Measurements from ENCODE around the gene PADI2. TPM values are rescaled to one million over a fixed set of nuclear protein-coding genes. Genes with fewer than 3 reads are reported as not detected.

The PADI2 gene
- total and polyA plus RNA-seq, 9 of the 15 experiments (the other 6 are each of a cell fraction or from before 2014, with no cell fraction given): 0.01 to 0.11 (median 0.01) TPM; not detected in 5

DNA sequence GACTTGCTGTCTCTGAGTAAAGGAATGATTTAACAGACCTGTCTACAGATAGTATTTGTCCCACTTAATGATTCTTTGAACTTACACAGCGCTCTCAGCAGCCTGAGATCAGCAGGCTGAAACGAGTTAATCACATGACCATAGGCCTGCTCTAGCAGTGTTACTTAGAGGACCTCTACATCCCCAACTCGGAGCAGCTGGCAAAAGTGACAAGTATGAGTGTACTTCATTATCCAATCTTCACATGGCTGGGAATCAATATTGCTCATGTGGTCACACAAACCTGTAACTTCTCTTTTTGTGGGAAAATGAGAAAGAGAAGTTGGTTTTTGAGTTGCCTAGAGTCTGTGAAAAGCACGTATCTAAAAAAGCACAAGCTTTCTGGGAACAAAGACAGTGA, 96.1 kb downstream of the PADI2 start:
- no peak overlapping the region for H3K9ac ChIP-seq (ENCODE audit: insufficient read depth in 1 of 2, low read depth in 2 of 2, low read length in 2 of 2)
- DNase-seq (ENCODE audit: extremely low read depth in 1 of 4, low spot score in 3 of 4): no peak
- H3K4me3 ChIP-seq: no peak overlapping the region
- 58% methylated on average over 4 of the region's 4 CpGs for WGBS (ENCODE audit: insufficient coverage, low coverage, missing lambda C conversion rate)
- POLR2A ChIA-PET: interaction anchor here (0.6 to 3.3 kb wide), 5 partner anchors 10 to 509 kb away, joined by 3 to 16 read pairs (median 4); no protein-coding TSS in a partner anchor
- H3K4me2 ChIP-seq (ENCODE audit: insufficient read depth, low read length): no peak overlapping the region
- no peaks in the 10 kb centered on the region for H4K20me1 ChIP-seq (replicated peaks; ENCODE audit: control insufficient read depth, insufficient read depth, low read length)
- BruUV-seq (replicated peaks): no TSS peak
- CTCF ChIA-PET (ENCODE audit: low intra/inter-chr PET ratio): no interaction called here
- FAIRE-seq: no peak
- no peak overlapping the region for H3K27ac ChIP-seq (ENCODE audit: extremely low read depth, low read depth, low read length)
- no peaks in the 10 kb centered on the region for H3K27me3 ChIP-seq (ENCODE audit: control insufficient read depth in 2 of 2, insufficient read depth in 2 of 2, low read length in 2 of 2)
- H3K4me1 ChIP-seq (replicated peaks in 1 of 2; ENCODE audit: control insufficient read depth in 2 of 2, insufficient read depth in 2 of 2, low read length in 2 of 2): no peaks in the 10 kb centered on the region
- H3K36me3 ChIP-seq (ENCODE audit: control insufficient read depth, insufficient read depth, low read length): peaks cover 97% of the 10 kb centered on the region
- H3K9me1 ChIP-seq (ENCODE audit: control insufficient read depth, insufficient read depth, low read length): no peaks in the 10 kb centered on the region
- H3K79me2 ChIP-seq (ENCODE audit: control insufficient read depth, insufficient read depth, low read length): no peaks in the 10 kb centered on the region
- no peak for TF ChIP-seq MYNN (IDR thresholded peaks at IDR 0.05)
- no peak for TF ChIP-seq MYNN (CRISPR knock-in tag; IDR thresholded peaks at IDR 0.05)
- TF ChIP-seq ZNF165 (CRISPR knock-in tag; IDR thresholded peaks at IDR 0.05; ENCODE audit: borderline replicate concordance): no peak
- TF ChIP-seq, protein P1, sequence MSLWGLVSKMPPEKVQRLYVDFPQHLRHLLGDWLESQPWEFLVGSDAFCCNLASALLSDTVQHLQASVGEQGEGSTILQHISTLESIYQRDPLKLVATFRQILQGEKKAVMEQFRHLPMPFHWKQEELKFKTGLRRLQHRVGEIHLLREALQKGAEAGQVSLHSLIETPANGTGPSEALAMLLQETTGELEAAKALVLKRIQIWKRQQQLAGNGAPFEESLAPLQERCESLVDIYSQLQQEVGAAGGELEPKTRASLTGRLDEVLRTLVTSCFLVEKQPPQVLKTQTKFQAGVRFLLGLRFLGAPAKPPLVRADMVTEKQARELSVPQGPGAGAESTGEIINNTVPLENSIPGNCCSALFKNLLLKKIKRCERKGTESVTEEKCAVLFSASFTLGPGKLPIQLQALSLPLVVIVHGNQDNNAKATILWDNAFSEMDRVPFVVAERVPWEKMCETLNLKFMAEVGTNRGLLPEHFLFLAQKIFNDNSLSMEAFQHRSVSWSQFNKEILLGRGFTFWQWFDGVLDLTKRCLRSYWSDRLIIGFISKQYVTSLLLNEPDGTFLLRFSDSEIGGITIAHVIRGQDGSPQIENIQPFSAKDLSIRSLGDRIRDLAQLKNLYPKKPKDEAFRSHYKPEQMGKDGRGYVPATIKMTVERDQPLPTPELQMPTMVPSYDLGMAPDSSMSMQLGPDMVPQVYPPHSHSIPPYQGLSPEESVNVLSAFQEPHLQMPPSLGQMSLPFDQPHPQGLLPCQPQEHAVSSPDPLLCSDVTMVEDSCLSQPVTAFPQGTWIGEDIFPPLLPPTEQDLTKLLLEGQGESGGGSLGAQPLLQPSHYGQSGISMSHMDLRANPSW (CRISPR knock-in tag; IDR thresholded peaks at IDR 0.05): no peak
- TF ChIP-seq L3MBTL2 (IDR thresholded peaks at IDR 0.05): no peak
- TF ChIP-seq, protein P2, sequence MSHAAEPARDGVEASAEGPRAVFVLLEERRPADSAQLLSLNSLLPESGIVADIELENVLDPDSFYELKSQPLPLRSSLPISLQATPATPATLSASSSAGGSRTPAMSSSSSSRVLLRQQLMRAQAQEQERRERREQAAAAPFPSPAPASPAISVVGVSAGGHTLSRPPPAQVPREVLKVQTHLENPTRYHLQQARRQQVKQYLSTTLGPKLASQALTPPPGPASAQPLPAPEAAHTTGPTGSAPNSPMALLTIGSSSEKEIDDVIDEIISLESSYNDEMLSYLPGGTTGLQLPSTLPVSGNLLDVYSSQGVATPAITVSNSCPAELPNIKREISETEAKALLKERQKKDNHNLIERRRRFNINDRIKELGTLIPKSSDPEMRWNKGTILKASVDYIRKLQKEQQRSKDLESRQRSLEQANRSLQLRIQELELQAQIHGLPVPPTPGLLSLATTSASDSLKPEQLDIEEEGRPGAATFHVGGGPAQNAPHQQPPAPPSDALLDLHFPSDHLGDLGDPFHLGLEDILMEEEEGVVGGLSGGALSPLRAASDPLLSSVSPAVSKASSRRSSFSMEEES (CRISPR knock-in tag; IDR thresholded peaks at IDR 0.05): peak; percentile 73
- TF ChIP-seq, protein P3, sequence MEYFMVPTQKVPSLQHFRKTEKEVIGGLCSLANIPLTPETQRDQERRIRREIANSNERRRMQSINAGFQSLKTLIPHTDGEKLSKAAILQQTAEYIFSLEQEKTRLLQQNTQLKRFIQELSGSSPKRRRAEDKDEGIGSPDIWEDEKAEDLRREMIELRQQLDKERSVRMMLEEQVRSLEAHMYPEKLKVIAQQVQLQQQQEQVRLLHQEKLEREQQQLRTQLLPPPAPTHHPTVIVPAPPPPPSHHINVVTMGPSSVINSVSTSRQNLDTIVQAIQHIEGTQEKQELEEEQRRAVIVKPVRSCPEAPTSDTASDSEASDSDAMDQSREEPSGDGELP (CRISPR knock-in tag; IDR thresholded peaks at IDR 0.05; ENCODE audit: borderline replicate concordance): no peak
- ATAC-seq: no peak
- H3K9me3 ChIP-seq (replicated peaks; ENCODE audit: control insufficient read depth, insufficient read depth, low read depth, low read length): no peaks in the 10 kb centered on the region
- H2AFZ ChIP-seq (ENCODE audit: low read depth, low read length): no peak overlapping the region
- in situ Hi-C loops (cut with MboI) (no loop called here), intact Hi-C loops (cut with micrococcal nuclease) (no loop called here)
